Measurements from ENCODE around the gene REPS1.

REPS1 gene

GRCh38 chr6:138896104-138896756 is 91.8 kb downstream of the REPS1 start:
- Histone ChIP-seq H3K36me3 (ENCODE audit: control insufficient read depth, insufficient read depth, low read length) (no peaks in the 10 kb centered on the region), H3K4me1 (ENCODE audit: control insufficient read depth, insufficient read depth, low read length) (no peaks in the 10 kb centered on the region), H3K27me3 (ENCODE audit: control insufficient read depth, insufficient read depth, low read length) (no peaks in the 10 kb centered on the region), H3K4me3 (ENCODE audit: low read length) (no peak overlapping the region), H3K9ac (ENCODE audit: low read length) (no peak overlapping the region), H3K9me3 (ENCODE audit: control insufficient read depth, low read length) (no peaks in the 10 kb centered on the region)

DNA sequence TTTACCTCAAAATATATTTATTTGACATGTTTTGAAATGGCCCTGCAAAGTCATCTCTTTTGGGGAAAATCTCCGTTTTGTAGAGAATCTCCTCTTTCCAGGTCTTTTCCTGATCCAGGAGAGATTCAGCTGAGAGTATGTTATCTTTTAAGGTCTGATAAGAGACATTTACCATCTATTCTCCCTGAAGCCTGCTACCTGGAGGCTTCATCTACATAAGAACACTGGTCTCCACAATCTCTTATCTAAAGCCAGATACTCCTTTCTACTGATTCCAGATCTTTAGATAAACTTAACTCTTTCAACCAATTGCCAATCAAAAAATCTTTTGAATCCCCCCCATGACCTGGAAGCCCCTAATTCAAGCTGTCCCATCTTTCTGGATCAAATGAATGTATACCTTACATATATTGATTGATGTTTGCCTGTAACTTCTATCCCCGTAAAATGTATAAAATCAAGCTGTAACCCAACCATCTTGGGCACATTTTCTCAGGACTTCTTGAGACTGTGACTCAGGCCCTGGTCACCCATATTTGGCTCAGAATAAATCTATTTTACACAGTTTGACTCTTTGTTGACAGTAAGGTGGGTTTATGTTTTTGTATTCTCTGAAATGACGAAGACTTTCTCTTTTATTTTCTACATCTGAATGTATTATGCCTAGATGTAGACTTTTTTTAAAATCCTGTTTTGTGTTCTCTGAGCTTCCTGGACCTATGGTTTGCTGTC is 96.6 kb downstream of the REPS1 start:
- Histone ChIP-seq H3K36me3 (ENCODE audit: control insufficient read depth, insufficient read depth, low read length) (no peaks in the 10 kb centered on the region), H3K4me3 (ENCODE audit: low read length) (no peak overlapping the region)

DNA sequence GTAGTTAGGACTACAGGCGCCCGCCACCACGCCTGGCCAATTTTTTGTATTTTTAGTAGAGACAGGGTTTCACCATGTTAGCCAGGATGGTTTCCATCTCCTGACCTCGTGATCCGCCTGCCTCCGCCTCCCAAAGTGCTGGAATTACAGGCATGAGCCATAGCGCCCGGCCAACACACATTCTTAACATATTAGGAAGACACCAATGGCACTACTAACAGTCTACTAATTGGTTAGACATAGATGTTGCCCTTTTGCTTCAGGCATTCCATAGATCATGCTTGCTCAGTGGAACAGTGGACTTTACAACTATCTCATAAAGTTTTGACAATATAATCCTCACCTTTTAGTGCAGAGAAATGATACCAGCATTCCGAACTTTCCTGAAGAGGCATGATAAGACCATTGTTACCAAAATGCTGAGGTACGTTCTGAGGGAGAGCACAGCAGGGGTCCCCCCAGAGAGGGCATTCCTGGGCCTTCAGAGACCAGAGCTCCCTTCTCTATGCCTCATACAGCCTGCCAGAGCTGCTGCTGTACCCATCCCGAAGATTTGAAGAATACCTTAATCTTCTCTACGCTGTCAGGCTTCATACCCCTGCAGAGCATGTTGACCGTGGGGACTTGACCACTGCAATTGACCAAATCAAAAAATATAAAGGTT is 102.8 kb downstream of the REPS1 start:
- no peaks in the 10 kb centered on the region for H3K4me1 ChIP-seq (ENCODE audit: control insufficient read depth, insufficient read depth, low read length)
- no peak overlapping the region for H3K9ac ChIP-seq (ENCODE audit: low read length)
- no peaks in the 10 kb centered on the region for H3K9me3 ChIP-seq (ENCODE audit: control insufficient read depth, low read length)
- no peak overlapping the region for H3K4me3 ChIP-seq (ENCODE audit: low read length)
- no peaks in the 10 kb centered on the region for H3K27me3 ChIP-seq (ENCODE audit: control insufficient read depth, insufficient read depth, low read length)
- H3K36me3 ChIP-seq (ENCODE audit: control insufficient read depth, insufficient read depth, low read length): no peaks in the 10 kb centered on the region

More for the DNA sequence above, 96.6 kb downstream of the REPS1 start:
- Histone ChIP-seq H3K9me3 (ENCODE audit: control insufficient read depth, low read length) (no peaks in the 10 kb centered on the region), H3K27me3 (ENCODE audit: control insufficient read depth, insufficient read depth, low read length) (no peaks in the 10 kb centered on the region), H3K9ac (ENCODE audit: low read length) (no peak overlapping the region), H3K4me1 (ENCODE audit: control insufficient read depth, insufficient read depth, low read length) (no peaks in the 10 kb centered on the region)

DNA sequence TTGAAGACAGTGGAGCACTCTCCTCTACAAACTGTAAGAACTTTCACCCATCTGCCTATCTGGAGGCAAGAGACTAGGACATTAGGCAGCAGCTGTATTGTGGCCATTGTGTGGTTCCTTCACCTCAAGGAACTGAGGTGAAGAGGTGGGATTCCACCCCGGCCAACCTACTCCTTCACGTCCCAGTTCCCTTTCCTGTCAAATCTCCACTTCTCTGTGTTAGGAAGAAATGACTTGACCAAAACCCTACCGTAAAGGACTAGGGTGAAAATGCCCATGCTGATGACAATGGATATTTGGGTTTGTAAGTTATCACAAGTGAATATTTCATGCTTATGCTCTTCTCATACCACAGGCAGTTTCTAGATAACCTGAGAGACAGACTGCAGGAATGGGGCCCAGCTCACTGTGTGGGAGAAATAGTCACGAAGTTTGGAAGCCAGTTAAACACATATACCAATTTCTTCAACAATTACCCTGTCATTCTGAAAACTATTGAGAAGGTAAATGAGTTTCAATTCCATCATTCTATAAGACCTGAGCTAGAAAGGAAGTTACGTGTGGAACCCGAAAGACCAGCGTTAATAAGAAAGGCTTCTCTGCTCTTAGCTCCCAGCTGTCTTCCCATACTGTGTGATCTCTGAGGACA is 105.6 kb downstream of the REPS1 start:
- no peaks in the 10 kb centered on the region for H3K4me1 ChIP-seq (ENCODE audit: control insufficient read depth, insufficient read depth, low read length)
- no peaks in the 10 kb centered on the region for H3K9me3 ChIP-seq (ENCODE audit: control insufficient read depth, low read length)
- H3K27me3 ChIP-seq (ENCODE audit: control insufficient read depth, insufficient read depth, low read length): no peaks in the 10 kb centered on the region
- no peaks in the 10 kb centered on the region for H3K36me3 ChIP-seq (ENCODE audit: control insufficient read depth, insufficient read depth, low read length)
- no peak overlapping the region for H3K9ac ChIP-seq (ENCODE audit: low read length)
- H3K4me3 ChIP-seq (ENCODE audit: low read length): no peak overlapping the region

DNA sequence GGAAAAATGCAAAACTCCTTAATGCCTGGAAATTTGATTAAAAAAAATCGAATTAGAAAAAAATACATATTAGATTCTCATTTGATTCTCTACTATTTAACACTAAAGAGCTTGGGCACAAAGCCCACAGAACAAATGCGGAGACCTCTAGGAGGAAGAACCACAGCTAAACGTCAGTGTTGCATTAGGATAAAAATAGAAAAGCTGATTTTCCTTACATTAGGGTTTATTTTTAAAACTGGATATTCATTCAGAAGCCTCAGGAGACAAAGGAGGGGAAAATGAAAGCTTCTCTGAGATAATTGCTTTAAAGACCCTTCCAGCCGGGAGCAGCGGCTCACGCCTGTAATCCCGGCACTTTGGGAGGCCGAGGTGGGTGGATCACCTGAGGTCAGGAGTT is 114.9 kb downstream of the REPS1 start:
- H3K9ac ChIP-seq (ENCODE audit: low read length): no peak overlapping the region
- no peaks in the 10 kb centered on the region for H3K36me3 ChIP-seq (ENCODE audit: control insufficient read depth, insufficient read depth, low read length)
- H3K4me1 ChIP-seq (ENCODE audit: control insufficient read depth, insufficient read depth, low read length): no peaks in the 10 kb centered on the region
- H3K27me3 ChIP-seq (ENCODE audit: control insufficient read depth, insufficient read depth, low read length): no peaks in the 10 kb centered on the region
- no peaks in the 10 kb centered on the region for H3K9me3 ChIP-seq (ENCODE audit: control insufficient read depth, low read length)
- no peak overlapping the region for H3K4me3 ChIP-seq (ENCODE audit: low read length)

DNA sequence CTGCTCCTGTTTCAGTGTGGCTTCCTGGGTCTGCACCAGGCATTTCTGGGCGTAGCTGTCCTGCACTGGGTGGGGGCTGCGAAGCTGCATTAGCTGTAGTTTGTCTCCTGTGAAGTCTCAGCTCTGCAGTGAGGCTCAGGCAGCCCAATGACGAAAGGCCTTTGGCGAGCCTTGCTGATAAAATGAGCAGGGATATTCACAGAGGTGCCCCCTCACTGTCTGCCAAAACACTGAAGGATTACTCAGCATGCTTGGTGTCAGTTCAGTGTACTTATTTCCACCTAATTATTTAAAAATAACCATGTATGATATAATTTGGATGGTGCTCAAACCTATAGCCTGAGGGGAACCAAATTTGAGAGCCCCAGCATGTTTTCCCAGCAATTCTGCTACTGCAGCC is 118.7 kb downstream of the REPS1 start:
- Histone ChIP-seq H3K4me1 (ENCODE audit: control insufficient read depth, insufficient read depth, low read length) (no peaks in the 10 kb centered on the region), H3K4me3 (ENCODE audit: low read length) (no peak overlapping the region), H3K9ac (ENCODE audit: low read length) (no peak overlapping the region), H3K27me3 (ENCODE audit: control insufficient read depth, insufficient read depth, low read length) (no peaks in the 10 kb centered on the region), H3K36me3 (ENCODE audit: control insufficient read depth, insufficient read depth, low read length) (no peaks in the 10 kb centered on the region), H3K9me3 (ENCODE audit: control insufficient read depth, low read length) (no peaks in the 10 kb centered on the region)

DNA sequence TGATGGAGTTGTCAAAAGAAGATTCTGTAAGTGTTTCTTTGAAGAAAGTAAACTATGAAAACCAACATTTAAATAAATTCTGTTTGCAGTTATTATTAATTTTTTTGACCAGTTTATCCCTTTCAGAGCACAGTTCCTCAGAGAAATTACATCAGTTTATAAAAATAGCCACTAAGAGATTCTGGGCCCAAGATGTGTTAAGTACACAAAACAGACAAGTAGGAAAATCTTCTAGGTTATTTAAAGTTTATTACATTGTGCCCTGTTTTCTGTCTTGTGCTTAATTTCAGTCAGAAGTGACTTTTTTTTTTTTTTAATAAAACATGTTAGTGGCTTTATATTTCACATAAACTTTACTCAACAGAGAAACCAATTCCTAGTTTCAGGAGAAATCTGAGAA is 119.9 kb downstream of the REPS1 start:
- H3K9me3 ChIP-seq (ENCODE audit: control insufficient read depth, low read length): no peaks in the 10 kb centered on the region
- no peak overlapping the region for H3K4me3 ChIP-seq (ENCODE audit: low read length)
- no peaks in the 10 kb centered on the region for H3K27me3 ChIP-seq (ENCODE audit: control insufficient read depth, insufficient read depth, low read length)
- H3K36me3 ChIP-seq (ENCODE audit: control insufficient read depth, insufficient read depth, low read length): no peaks in the 10 kb centered on the region
- no peak overlapping the region for H3K9ac ChIP-seq (ENCODE audit: low read length)
- H3K4me1 ChIP-seq (ENCODE audit: control insufficient read depth, insufficient read depth, low read length): no peaks in the 10 kb centered on the region

GRCh38 chr6:138865480-138866109 is 122.5 kb downstream of the REPS1 start:
- no peaks in the 10 kb centered on the region for H3K4me1 ChIP-seq (ENCODE audit: control insufficient read depth, insufficient read depth, low read length)
- no peaks in the 10 kb centered on the region for H3K9me3 ChIP-seq (ENCODE audit: control insufficient read depth, low read length)
- no peak overlapping the region for H3K4me3 ChIP-seq (ENCODE audit: low read length)
- H3K27me3 ChIP-seq (ENCODE audit: control insufficient read depth, insufficient read depth, low read length): no peaks in the 10 kb centered on the region
- no peaks in the 10 kb centered on the region for H3K36me3 ChIP-seq (ENCODE audit: control insufficient read depth, insufficient read depth, low read length)
- no peak overlapping the region for H3K9ac ChIP-seq (ENCODE audit: low read length)

DNA sequence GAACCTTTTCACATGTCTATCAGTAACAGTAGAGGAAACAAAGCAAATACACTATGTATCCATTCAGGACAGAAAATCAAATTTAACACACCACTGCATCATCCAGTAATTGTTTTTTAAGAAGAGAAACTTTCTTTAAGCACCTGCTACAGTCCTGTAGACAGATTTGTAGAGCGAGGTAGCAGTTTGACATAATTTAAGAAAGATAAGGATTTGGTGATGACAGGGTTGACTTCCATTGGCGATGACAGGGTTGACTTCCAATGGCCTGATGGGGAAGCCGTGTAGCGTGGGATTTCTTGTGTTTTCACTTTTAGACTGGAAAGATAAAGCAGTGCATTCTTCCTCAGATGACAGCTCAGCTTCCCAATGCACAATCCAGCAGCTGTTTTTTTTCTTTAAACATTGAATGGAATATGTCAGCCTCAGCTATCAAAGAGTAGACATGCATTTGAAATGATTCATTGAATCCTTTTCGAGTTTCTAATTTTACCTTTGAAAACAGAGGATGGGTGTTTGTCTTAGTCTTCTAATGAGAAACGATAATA is 123.6 kb downstream of the REPS1 start:
- H3K9me3 ChIP-seq (ENCODE audit: control insufficient read depth, low read length): no peaks in the 10 kb centered on the region
- no peak overlapping the region for H3K4me3 ChIP-seq (ENCODE audit: low read length)
- no peaks in the 10 kb centered on the region for H3K27me3 ChIP-seq (ENCODE audit: control insufficient read depth, insufficient read depth, low read length)
- no peak overlapping the region for H3K9ac ChIP-seq (ENCODE audit: low read length)
- H3K36me3 ChIP-seq (ENCODE audit: control insufficient read depth, insufficient read depth, low read length): no peaks in the 10 kb centered on the region
- no peaks in the 10 kb centered on the region for H3K4me1 ChIP-seq (ENCODE audit: control insufficient read depth, insufficient read depth, low read length)

DNA sequence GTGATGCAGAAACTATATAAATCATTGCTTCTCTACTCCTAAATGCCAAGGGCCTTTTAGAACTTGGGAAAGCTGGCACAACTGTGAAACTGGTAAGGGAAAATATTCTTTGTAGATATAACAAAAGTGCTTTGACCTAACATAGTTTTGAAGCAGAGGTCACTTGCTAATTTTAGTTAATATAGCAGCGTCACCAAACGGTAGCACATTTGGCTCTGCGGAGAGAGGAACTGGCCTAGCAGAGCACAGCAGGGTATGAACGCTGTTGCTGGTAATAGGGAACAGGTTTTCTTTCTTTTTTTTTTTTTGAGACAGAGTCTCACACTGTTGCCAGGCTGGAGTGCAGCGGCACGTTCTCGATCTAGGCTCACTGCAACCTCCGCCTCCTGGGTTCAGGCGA is 124.7 kb downstream of the REPS1 start:
- H3K4me1 ChIP-seq (ENCODE audit: control insufficient read depth, insufficient read depth, low read length): no peaks in the 10 kb centered on the region

DNA sequence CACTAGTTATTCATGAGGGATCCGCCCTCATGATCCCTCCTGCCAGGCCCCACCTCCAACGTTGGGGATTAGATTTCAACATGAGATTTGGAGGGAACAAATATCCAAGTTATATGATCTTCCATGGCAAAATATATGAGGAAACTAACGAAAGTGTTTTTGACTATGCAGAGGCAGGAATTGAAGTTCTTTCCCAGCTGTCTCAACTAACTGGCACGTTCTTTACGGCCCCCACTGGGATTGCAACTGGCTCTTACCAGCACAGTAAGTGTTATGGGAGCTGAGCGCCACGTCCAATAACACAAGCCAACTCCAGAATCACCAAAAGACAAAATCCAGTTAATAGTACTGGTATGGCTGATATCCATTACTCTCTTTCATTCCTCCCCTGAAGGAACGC is 125.6 kb downstream of the REPS1 start:
- H3K4me1 ChIP-seq (ENCODE audit: control insufficient read depth, insufficient read depth, low read length): no peaks in the 10 kb centered on the region
- H3K4me3 ChIP-seq (ENCODE audit: low read length): no peak overlapping the region
- H3K9me3 ChIP-seq (ENCODE audit: control insufficient read depth, low read length): no peaks in the 10 kb centered on the region
- no peak overlapping the region for H3K9ac ChIP-seq (ENCODE audit: low read length)
- no peaks in the 10 kb centered on the region for H3K36me3 ChIP-seq (ENCODE audit: control insufficient read depth, insufficient read depth, low read length)
- H3K27me3 ChIP-seq (ENCODE audit: control insufficient read depth, insufficient read depth, low read length): no peaks in the 10 kb centered on the region

More for the DNA sequence above, 124.7 kb downstream of the REPS1 start:
- no peaks in the 10 kb centered on the region for H3K36me3 ChIP-seq (ENCODE audit: control insufficient read depth, insufficient read depth, low read length)
- no peak overlapping the region for H3K9ac ChIP-seq (ENCODE audit: low read length)
- no peaks in the 10 kb centered on the region for H3K9me3 ChIP-seq (ENCODE audit: control insufficient read depth, low read length)
- no peaks in the 10 kb centered on the region for H3K27me3 ChIP-seq (ENCODE audit: control insufficient read depth, insufficient read depth, low read length)
- H3K4me3 ChIP-seq (ENCODE audit: low read length): no peak overlapping the region

Data from mucosa of stomach (tissue), 1 donor.